HAP-1 (cell line): ENCODE measurements around the gene ACAA1.
A peak's percentile ranks its signal among the peaks of the same experiment; 100 is the strongest.
"Not testable (repeated sequence)": the region's sequence is repeated elsewhere in the genome, so short reads cannot be mapped to it uniquely, and the experiment has no call there.

Experiments used
- DNase-seq, 2 experiments: peaks; one replicate each; pipeline ENCODE4 v3.0.0-alpha.2; 2016 to 2020; ENCODE audit warnings: low spot score in 2 of 2
- H3K27me3 ChIP-seq: fragments of 250-450 bp; sonication (Bioruptor Pico); 2 replicates; pipeline ENCODE4 v1.5.1; 2020; ENCODE audit warnings: low read depth, mild to moderate bottlenecking, moderate library complexity
- H3K36me3 ChIP-seq: fragments of 250-450 bp; sonication (Bioruptor Pico); replicated peaks from 2 replicates; pipeline ENCODE4 v1.5.1; 2020; ENCODE audit warnings: mild to moderate bottlenecking
- H3K4me1 ChIP-seq: fragments of 250-450 bp; sonication (Bioruptor Pico); 2 replicates; pipeline ENCODE4 v1.5.1; 2020; ENCODE audit warnings: mild to moderate bottlenecking
- H3K4me3 ChIP-seq: fragments of 250-450 bp; sonication (Bioruptor Pico); 2 replicates; pipeline ENCODE4 v1.5.1; 2020; ENCODE audit warnings: mild to moderate bottlenecking, moderate library complexity
- H3K9me3 ChIP-seq: fragments of 250-450 bp; sonication (Bioruptor Pico); 2 replicates; pipeline ENCODE4 v1.5.1; 2020; ENCODE audit warnings: mild to moderate bottlenecking, moderate library complexity
- in situ Hi-C: fragments of 300-500 bp; cut with MboI; formaldehyde crosslinking; loops from 3 replicates; pipeline ENCODE4 v1.14.3; 2020; ENCODE audit warnings: low sequenced_read_pairs, inconsistent platforms, mixed read lengths

Gene ACAA1

DNA sequence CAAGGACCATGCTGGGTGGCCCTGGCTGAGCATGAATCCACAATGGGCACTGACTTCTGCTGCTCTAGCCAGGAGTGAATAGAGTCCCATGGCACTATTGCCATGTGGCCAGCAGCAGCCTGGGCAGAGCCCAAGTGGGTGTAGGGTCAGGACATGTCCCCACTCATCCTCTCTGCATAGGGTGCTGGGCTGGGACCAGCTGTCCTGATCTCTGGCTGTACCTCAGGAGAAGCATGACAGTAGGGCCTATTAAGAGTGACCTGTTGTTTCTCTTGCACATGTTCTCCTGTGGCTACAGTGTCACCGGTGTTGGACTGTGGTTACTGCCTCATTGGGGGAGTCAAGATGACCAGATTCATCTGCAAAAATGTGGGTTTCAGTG is 51.0 kb downstream of the ACAA1 start:
- no peaks in the 10 kb centered on the region for H3K4me1 ChIP-seq
- no peaks in the 10 kb centered on the region for H3K36me3 ChIP-seq
- peaks cover 3% of the 10 kb centered on the region; the same call in 1 of the 2 replicates for H3K9me3 ChIP-seq
- no peaks in the 10 kb centered on the region for H3K27me3 ChIP-seq
- in situ Hi-C loops = no loop called here
- DNase-seq = no peak
- H3K4me3 ChIP-seq = no peak overlapping the region

DNA sequence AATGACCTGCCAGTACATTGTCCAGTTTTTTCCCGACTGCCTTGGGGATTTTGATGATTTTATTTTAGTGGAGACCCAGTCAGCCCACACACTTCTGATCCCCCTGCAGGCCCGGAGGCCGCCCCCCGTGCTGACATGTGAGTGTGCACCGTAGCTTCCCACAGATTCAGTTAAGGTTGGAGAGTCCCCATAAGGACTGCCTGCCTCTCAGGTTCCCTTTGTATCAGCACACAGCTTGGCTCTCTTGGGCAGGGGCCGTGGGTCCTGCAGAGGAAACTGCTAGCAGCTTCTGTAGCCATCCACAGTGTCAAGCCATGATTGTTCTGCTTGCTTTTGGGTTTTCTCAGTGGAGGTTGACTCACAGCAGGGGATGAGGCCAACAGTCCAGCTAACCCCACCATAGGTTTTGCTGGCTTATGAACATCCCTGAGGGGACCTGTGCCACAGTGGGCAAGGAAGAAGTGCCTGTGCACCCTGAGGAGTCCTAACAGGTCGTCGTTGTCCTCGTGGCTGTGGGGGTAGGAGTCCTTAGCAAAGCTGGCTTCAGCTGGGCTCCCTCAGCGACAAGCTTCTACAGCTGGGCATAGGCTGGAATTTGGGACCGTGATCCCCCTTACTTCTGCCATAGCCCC is 51.5 kb downstream of the ACAA1 start:
- Histone ChIP-seq H3K27me3 (no peaks in the 10 kb centered on the region), H3K9me3 (peaks cover 3% of the 10 kb centered on the region; the same call in 1 of the 2 replicates), H3K36me3 (no peaks in the 10 kb centered on the region), H3K4me1 (no peaks in the 10 kb centered on the region), H3K4me3 (no peak overlapping the region)
- DNase-seq = no peak
- in situ Hi-C loops = no loop called here

- Histone ChIP-seq H3K9me3 (peaks cover 3% of the 10 kb centered on the region; the same call in 1 of the 2 replicates), H3K4me1 (no peaks in the 10 kb centered on the region), H3K4me3 (no peak overlapping the region), H3K27me3 (no peaks in the 10 kb centered on the region), H3K36me3 (no peaks in the 10 kb centered on the region)
- in situ Hi-C loops = no loop called here
- peak in 1 of 2 experiments; percentile 76 for DNase-seq
These were observed 52.3 kb downstream of the ACAA1 start for GRCh38 chr3:38084334-38085310.

- Histone ChIP-seq H3K36me3 (no peaks in the 10 kb centered on the region), H3K4me3 (no peak overlapping the region), H3K4me1 (no peaks in the 10 kb centered on the region), H3K9me3 (peaks cover 3% of the 10 kb centered on the region; the same call in 1 of the 2 replicates), H3K27me3 (no peaks in the 10 kb centered on the region)
- in situ Hi-C loops = no loop called here
- DNase-seq = peak in 1 of 2 experiments; percentile 18
These were observed 53.0 kb downstream of the ACAA1 start for GRCh38 chr3:38083871-38084333.

- DNase-seq, H3K36me3 ChIP-seq, H3K27me3 ChIP-seq, in situ Hi-C loops, H3K9me3 ChIP-seq, H3K4me3 ChIP-seq, H3K4me1 ChIP-seq: not testable (repeated sequence)
These were observed 53.7 kb downstream of the ACAA1 start for GRCh38 chr3:38083254-38083653.

GRCh38 chr3:38082296-38082695 is 54.6 kb downstream of the ACAA1 start:
- in situ Hi-C loops, H3K4me1 ChIP-seq: not testable (repeated sequence)

GRCh38 chr3:38077073-38077472 is 59.9 kb downstream of the ACAA1 start:
- H3K36me3 ChIP-seq, H3K4me1 ChIP-seq, H3K27me3 ChIP-seq, H3K9me3 ChIP-seq, in situ Hi-C loops, DNase-seq, H3K4me3 ChIP-seq: not testable (repeated sequence)

More at GRCh38 chr3:38082296-38082695, 54.6 kb downstream of the ACAA1 start:
- H3K36me3 ChIP-seq, H3K27me3 ChIP-seq, H3K9me3 ChIP-seq, H3K4me3 ChIP-seq, DNase-seq: not testable (repeated sequence)
